GM21367 (cell line): ENCODE data around the gene TCN1.
"Not testable (repeated sequence)": the region's sequence is repeated elsewhere in the genome, so short reads cannot be mapped to it uniquely, and the experiment has no call there.

Experiments
- ATAC-seq: cut with Tn5 transposase; IDR thresholded peaks from one replicate; pipeline ENCODE4 v1.9.1; 2021; ENCODE audit not compliant: unreplicated experiment

The TCN1 gene

GRCh38 chr11:59866397-59866796 lies at the start of gene TCN1:
Gene TCN1, minus strand, starts transcription at chr11:59866487. Its CDS starts 17 bp downstream, at chr11:59866470.
- no peak for ATAC-seq

GRCh38 chr11:59903569-59903968 lies 37.3 kb upstream of the TCN1 start:
- not testable (repeated sequence) for ATAC-seq

GRCh38 chr11:59901306-59901705 lies 35.0 kb upstream of the TCN1 start:
- ATAC-seq = no peak

- no peak for ATAC-seq
Observed at GRCh38 chr11:59900366-59901126, 34.3 kb upstream of the TCN1 start.

GRCh38 chr11:59899532-59899931 lies 33.2 kb upstream of the TCN1 start:
- ATAC-seq = no peak

GRCh38 chr11:59898650-59899049 lies 32.4 kb upstream of the TCN1 start:
- no peak for ATAC-seq

GRCh38 chr11:59898046-59898445 lies 31.8 kb upstream of the TCN1 start:
- ATAC-seq = no peak

- ATAC-seq = no peak
Observed at GRCh38 chr11:59894616-59895015, 28.3 kb upstream of the TCN1 start.

GRCh38 chr11:59891781-59892181 lies 25.5 kb upstream of the TCN1 start:
- ATAC-seq = no peak

GRCh38 chr11:59887156-59887555 lies 20.9 kb upstream of the TCN1 start:
- not testable (repeated sequence) for ATAC-seq

- no peak for ATAC-seq
Observed at GRCh38 chr11:59883597-59883996, 17.3 kb upstream of the TCN1 start.

- no peak for ATAC-seq
Observed at GRCh38 chr11:59879567-59879966, 13.3 kb upstream of the TCN1 start.

GRCh38 chr11:59878575-59878974 lies 12.3 kb upstream of the TCN1 start, which contains the start of gene OOSP3:
Gene OOSP3, plus strand, starts transcription at chr11:59878782. Its CDS starts 27 bp downstream, at chr11:59878809.
- no peak for ATAC-seq

GRCh38 chr11:59877784-59878183 lies 11.5 kb upstream of the TCN1 start:
- no peak for ATAC-seq

- no peak for ATAC-seq
Observed at GRCh38 chr11:59877325-59877724, 11.0 kb upstream of the TCN1 start.

GRCh38 chr11:59875856-59876519 lies 9.7 kb upstream of the TCN1 start:
- ATAC-seq = no peak

GRCh38 chr11:59872076-59872475 lies 5.8 kb upstream of the TCN1 start:
- ATAC-seq = no peak

GRCh38 chr11:59867946-59868345 lies 1.7 kb upstream of the TCN1 start:
- ATAC-seq = no peak

- no peak for ATAC-seq
Observed at GRCh38 chr11:59866836-59867235, 549 bp upstream of the TCN1 start.

GRCh38 chr11:59865031-59865430 lies 1.3 kb downstream of the TCN1 start:
- no peak for ATAC-seq

- no peak for ATAC-seq
Observed at GRCh38 chr11:59862252-59862651, 4.0 kb downstream of the TCN1 start.

GRCh38 chr11:59859673-59860072 lies 6.6 kb downstream of the TCN1 start:
- no peak for ATAC-seq
